ENCODE measurements around the gene CBX4. TPM values are rescaled to one million over a fixed set of nuclear protein-coding genes. Genes with fewer than 3 reads are reported as not detected.
A peak's percentile ranks its signal among the peaks of the same experiment; 100 is the strongest.

CBX4 gene
- 8.8 and 26.2 TPM in 2 replicates for total RNA-seq (2014; rRNA removed; shearing (Covaris generic); ENCODE audit: low replicate concordance)

DNA sequence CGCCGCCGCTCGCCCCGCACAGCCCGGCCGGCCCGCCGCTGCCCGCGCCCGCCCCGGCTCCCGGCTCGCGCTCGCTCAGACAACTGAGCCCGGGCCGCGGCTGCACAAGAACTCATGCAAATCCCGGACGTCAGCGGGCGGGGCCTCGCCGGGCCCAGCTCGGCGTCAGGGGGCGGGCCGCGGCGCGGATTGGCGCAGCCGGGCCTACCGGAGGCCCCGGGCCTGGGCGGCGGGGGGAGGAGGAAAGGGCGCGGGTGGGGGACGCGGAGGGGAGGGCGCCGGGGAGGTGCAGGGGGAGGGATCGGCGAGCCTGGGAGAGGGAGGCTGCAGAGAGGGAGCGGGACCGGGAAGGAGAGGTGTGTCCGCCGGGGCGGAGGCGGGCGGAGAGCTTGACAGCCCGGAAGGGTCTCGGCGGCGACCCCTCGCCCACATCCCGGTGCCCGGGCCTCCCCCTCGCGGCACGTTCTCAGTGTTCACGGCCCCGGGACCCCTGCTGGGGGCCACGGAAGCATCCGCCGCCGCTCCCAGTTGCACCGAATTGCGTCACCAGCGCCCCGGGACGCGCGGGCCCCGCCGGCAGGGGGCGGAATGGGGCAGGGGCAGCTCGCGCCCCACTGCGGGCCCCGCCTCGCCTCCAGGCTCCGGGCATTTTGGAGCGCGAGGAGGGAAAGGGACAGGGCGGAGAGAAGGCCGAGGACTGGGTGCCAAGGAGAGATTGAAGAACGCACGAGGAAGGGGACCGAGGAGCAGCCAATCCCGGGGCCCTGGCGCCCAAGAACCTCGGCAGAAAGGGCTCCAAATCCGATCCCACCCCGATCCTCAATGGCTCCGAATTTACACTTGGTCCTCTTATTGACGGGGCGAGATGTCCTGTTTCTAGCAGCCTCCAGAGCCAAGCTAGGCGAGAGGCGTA lies at the start of gene CBX4:
Gene CBX4, minus strand, starts transcription at position 85 of the 913 bp plus-strand sequence. CDS start 189 bp downstream, outside the sequence.
- Histone ChIP-seq H3K27me3 (peaks cover 28% of the 10 kb centered on the region), H3K9me3 (no peaks in the 10 kb centered on the region), H3K36me3 (peaks cover 30% of the 10 kb centered on the region), H3K4me3 (peak within 1 kb of the TSS; percentile 67)
- DNase-seq, result peak; percentile 98

- no peaks in the 10 kb centered on the region for H3K36me3 ChIP-seq
- no peak for DNase-seq
- H3K27me3 ChIP-seq, result no peaks in the 10 kb centered on the region
- H3K9me3 ChIP-seq, result no peaks in the 10 kb centered on the region
- H3K4me3 ChIP-seq, result no peak overlapping the region
Measured at GRCh38 chr17:79888009-79888540, 48.8 kb upstream of the CBX4 start.

DNA sequence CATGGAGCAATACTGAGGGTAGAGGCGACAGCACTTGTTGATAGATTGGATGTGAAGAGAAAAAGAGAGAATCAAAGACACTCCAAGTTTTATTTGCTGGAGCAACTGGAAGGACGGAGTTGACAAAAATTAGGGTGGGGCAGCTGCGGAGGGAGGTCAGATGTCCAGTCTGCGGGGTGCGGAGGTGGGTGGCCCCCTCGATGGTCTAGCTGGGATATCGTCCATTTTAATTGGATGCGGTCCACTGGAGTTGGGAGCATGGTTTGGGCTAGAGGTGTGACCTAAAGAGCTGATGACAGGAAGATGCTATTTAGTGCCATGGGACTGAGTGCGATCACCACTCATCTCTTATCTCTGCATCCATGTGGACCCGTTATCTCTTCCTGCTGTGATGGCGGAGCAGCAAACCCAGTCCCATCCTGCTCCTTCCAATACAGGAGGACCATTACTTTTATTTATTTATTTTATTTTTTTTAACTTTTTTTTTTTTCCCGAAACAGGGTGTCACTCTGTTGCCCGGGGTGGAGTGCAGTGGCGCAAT lies 48.3 kb upstream of the CBX4 start:
- Histone ChIP-seq H3K27me3 (no peaks in the 10 kb centered on the region), H3K9me3 (no peaks in the 10 kb centered on the region), H3K4me3 (no peak overlapping the region), H3K36me3 (no peaks in the 10 kb centered on the region)
- DNase-seq, result no peak

- Histone ChIP-seq H3K9me3 (no peaks in the 10 kb centered on the region), H3K27me3 (no peaks in the 10 kb centered on the region), H3K36me3 (no peaks in the 10 kb centered on the region), H3K4me3 (no peak overlapping the region)
- no peak for DNase-seq
Measured at GRCh38 chr17:79883202-79883601, 44.0 kb upstream of the CBX4 start.

- H3K9me3 ChIP-seq, result no peaks in the 10 kb centered on the region
- H3K36me3 ChIP-seq, result no peaks in the 10 kb centered on the region
- DNase-seq, result no peak
- H3K27me3 ChIP-seq, result no peaks in the 10 kb centered on the region
- H3K4me3 ChIP-seq, result no peak overlapping the region
Measured at GRCh38 chr17:79878329-79878947, 39.2 kb upstream of the CBX4 start.

- DNase-seq, result no peak
- no peaks in the 10 kb centered on the region for H3K9me3 ChIP-seq
- H3K36me3 ChIP-seq, result no peaks in the 10 kb centered on the region
- no peaks in the 10 kb centered on the region for H3K27me3 ChIP-seq
- no peak overlapping the region for H3K4me3 ChIP-seq
Measured at GRCh38 chr17:79877041-79877440, 37.8 kb upstream of the CBX4 start.

GRCh38 chr17:79875511-79875910 lies 36.3 kb upstream of the CBX4 start:
- no peak for DNase-seq
- H3K4me3 ChIP-seq, result no peak overlapping the region
- H3K27me3 ChIP-seq, result no peaks in the 10 kb centered on the region
- H3K36me3 ChIP-seq, result no peaks in the 10 kb centered on the region
- no peaks in the 10 kb centered on the region for H3K9me3 ChIP-seq

- Histone ChIP-seq H3K36me3 (no peaks in the 10 kb centered on the region), H3K9me3 (no peaks in the 10 kb centered on the region), H3K4me3 (no peak overlapping the region), H3K27me3 (no peaks in the 10 kb centered on the region)
- DNase-seq, result no peak
Measured at GRCh38 chr17:79874329-79874981, 35.2 kb upstream of the CBX4 start.

DNA sequence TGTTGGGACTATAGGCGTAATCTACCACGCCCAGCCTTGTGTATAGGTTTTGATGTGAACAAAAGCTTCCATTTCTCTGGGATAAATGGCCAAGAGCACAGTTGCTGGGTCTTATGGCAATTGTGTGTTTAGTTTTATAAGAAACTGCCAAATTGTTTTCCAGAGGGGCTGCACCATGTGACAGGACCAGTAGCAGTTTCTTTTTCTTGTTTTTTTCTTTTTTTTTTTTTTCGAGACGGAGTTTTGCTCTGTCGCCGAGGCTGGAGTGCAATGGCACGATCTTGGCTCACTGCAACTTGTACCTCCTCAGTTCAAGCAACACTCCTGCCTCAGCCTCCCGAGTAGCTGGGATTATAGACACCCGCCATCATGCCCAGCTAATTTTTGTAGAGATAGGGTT lies 34.3 kb upstream of the CBX4 start:
- Histone ChIP-seq H3K4me3 (no peak overlapping the region), H3K36me3 (no peaks in the 10 kb centered on the region), H3K27me3 (no peaks in the 10 kb centered on the region), H3K9me3 (no peaks in the 10 kb centered on the region)
- no peak for DNase-seq

DNA sequence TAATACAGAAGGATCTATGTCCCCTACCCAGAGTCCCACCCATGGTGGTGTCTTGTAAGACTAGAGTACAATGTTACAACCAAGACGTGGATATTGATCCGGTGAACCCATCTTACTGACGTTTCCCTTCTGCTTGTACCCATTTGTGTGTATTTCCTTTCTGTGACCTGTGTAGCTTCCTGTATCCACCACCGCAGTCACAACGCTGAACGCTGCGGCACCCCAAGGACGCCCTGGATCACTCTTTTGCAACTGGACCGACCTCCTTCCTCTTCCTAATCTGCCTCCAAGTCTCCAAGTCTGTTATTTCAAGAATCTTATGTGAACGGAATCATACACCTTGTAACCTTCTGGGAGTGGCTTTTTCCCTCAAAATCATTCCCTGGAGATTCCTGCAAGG lies 33.5 kb upstream of the CBX4 start:
- no peaks in the 10 kb centered on the region for H3K36me3 ChIP-seq
- no peak overlapping the region for H3K4me3 ChIP-seq
- H3K27me3 ChIP-seq, result no peaks in the 10 kb centered on the region
- no peak for DNase-seq
- no peaks in the 10 kb centered on the region for H3K9me3 ChIP-seq

- Histone ChIP-seq H3K36me3 (no peaks in the 10 kb centered on the region), H3K9me3 (no peaks in the 10 kb centered on the region), H3K27me3 (no peaks in the 10 kb centered on the region), H3K4me3 (no peak overlapping the region)
- DNase-seq, result no peak
Measured at GRCh38 chr17:79871131-79871530, 31.9 kb upstream of the CBX4 start.

GRCh38 chr17:79870540-79870939 lies 31.3 kb upstream of the CBX4 start:
- DNase-seq, result no peak
- H3K9me3 ChIP-seq, result no peaks in the 10 kb centered on the region
- no peaks in the 10 kb centered on the region for H3K27me3 ChIP-seq
- no peak overlapping the region for H3K4me3 ChIP-seq
- H3K36me3 ChIP-seq, result no peaks in the 10 kb centered on the region

DNA sequence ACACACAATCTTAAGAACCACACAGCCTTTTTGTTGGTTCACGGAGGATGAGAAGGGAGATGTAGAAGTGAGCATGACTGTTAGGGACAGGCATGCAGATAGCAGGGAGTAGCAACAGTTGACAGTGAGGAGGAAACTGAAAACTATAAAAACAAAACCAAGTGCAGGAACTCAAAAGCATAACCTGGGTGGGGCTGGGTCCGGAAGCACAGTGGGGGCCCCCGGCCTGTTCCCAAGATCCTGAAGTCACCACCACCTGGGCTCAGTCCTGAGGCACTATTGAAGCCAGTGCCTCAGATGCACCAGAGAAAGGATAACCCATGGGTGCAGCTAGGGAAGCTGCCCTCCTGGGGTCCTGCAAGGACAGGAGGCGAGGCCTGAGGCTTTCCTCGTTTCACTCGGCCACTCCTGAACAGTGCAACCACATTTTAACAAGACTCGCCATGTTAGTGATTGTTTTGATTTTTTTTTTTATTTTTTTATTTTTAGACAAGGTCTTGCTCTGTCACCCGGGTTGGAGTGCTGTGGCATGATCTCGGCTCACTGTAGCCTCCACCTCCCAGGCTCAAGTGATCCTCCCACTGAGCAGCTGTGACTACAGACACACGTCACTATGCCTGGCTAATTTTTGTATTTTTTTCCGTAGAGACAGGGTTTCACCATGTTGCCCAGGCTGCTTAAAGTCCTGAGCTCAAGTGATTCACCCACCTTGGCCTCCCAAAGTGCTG lies 27.7 kb upstream of the CBX4 start:
- H3K9me3 ChIP-seq, result no peaks in the 10 kb centered on the region
- no peak for DNase-seq
- no peak overlapping the region for H3K4me3 ChIP-seq
- H3K36me3 ChIP-seq, result no peaks in the 10 kb centered on the region
- H3K27me3 ChIP-seq, result no peaks in the 10 kb centered on the region

DNA sequence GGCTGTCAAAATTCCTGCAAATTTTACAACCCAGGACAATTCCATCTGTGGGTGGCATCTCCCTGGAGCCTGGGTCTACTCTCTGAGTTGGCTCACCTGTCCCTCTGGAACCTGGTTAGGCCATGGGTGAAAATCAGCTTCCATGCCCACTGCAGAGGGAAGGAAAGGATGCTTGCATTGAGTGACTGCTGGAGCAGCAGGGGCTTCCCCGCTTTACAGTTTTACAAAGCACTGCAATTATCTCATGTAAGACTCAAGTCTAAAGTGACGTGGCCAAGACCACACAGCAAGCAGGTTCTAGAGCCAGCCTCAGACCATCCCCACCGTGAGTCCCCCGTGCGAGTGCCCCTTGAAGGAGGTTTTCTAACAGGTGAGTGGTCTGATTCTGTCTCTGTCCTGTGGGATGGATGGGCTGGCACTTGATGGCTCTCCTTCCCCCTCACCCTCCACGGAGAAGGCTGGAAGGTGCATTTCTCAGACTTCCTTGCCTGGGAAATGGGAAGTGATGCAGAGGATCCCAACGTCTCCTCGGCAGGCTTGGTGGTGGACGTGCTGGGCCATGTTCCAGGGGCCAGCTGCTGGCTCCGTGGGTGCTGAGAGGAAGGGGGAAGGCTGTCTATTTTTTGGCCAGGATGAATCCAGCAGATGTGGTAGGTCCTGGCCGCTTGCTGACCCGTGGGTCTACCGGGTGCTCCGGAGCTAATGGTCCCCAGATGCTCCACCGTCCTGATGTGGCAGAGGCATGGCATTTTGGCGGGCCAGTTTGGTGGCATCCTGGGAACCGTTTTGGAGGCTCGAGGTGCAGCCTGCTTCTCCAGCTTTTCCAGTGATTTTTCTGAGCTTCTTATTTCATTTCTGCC lies 26.3 kb upstream of the CBX4 start:
- Histone ChIP-seq H3K9me3 (no peaks in the 10 kb centered on the region), H3K4me3 (no peak overlapping the region), H3K36me3 (no peaks in the 10 kb centered on the region), H3K27me3 (no peaks in the 10 kb centered on the region)
- no peak for DNase-seq

DNA sequence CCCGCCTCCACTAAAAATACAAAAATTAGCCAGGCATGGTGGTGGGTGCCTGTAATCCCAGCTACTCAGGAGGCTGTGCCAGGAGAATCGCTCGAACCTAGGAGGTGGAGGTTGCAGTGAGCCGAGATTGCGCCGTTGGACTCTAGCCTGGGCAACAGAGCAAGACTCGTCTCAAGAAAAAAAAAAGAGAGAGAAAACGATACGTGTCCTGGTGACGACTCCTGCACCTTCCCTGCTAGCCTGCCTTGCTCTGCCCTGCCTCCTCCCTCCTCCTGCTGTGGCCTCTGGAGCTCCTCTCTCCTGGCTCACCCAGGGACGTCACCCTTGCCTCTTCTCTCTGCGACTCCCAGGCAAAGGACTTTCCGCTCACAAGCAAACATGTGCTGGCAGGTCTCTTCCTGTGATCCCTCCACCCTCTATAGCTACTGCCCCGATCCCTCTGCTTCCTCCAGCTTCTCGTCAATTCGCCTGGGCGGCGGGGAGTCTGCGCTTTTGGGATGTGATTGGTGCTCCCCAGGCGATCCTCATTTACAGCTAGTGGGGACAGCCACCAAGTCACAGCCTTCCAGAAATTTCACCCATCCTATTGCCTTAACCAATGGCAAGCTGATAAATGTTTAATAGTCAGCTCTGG lies 25.5 kb upstream of the CBX4 start:
- no peaks in the 10 kb centered on the region for H3K9me3 ChIP-seq

More for the DNA sequence above, 25.5 kb upstream of the CBX4 start:
- Histone ChIP-seq H3K36me3 (no peaks in the 10 kb centered on the region), H3K4me3 (no peak overlapping the region), H3K27me3 (no peaks in the 10 kb centered on the region)
- DNase-seq, result no peak
